ENCODE results near the gene MED15. TPM values are rescaled to one million over a fixed set of nuclear protein-coding genes. Genes with fewer than 3 reads are reported as not detected.
A peak's percentile ranks its signal among the peaks of the same experiment; 100 is the strongest.
"Not testable (repeated sequence)": the region's sequence is repeated elsewhere in the genome, so short reads cannot be mapped to it uniquely, and the experiment has no call there.

MED15 gene
- total and polyA plus RNA-seq, 10 donors, result 32.2 to 162 (median 89.7) TPM

- Histone ChIP-seq H3K27ac (peak overlapping the region in 2 of 8 donors; percentile 42 to 62), H3K27me3 (replicated peaks in 1 of 7) (no peaks in the 10 kb centered on the region), H3K4me1 (peaks cover 18 to 49% (median 42%) of the 10 kb centered on the region in 6 donors), H3K9me3 (no peaks in the 10 kb centered on the region), H3K36me3 (peaks cover 0 to 89% (median 47%) of the 10 kb centered on the region in 6 donors), H3K4me3 (no peak overlapping the region)
- WGBS, 5 donors, result 94 to 100% (median 96%) methylated on average over 2 to 3 of the region's 3 CpGs
- DNase-seq, result peak; percentile 44
- TF ChIP-seq, protein P1, sequence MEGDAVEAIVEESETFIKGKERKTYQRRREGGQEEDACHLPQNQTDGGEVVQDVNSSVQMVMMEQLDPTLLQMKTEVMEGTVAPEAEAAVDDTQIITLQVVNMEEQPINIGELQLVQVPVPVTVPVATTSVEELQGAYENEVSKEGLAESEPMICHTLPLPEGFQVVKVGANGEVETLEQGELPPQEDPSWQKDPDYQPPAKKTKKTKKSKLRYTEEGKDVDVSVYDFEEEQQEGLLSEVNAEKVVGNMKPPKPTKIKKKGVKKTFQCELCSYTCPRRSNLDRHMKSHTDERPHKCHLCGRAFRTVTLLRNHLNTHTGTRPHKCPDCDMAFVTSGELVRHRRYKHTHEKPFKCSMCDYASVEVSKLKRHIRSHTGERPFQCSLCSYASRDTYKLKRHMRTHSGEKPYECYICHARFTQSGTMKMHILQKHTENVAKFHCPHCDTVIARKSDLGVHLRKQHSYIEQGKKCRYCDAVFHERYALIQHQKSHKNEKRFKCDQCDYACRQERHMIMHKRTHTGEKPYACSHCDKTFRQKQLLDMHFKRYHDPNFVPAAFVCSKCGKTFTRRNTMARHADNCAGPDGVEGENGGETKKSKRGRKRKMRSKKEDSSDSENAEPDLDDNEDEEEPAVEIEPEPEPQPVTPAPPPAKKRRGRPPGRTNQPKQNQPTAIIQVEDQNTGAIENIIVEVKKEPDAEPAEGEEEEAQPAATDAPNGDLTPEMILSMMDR (IDR thresholded peaks at IDR 0.05 in 8 of 11, conservative IDR thresholded peaks at IDR 0.05 in 3 of 11), result no peak
- TF ChIP-seq POLR2AphosphoS5 (IDR thresholded peaks at IDR 0.05) (no peak), POLR2A (IDR thresholded peaks at IDR 0.05) (no peak)
- intact Hi-C loops (cut with DNase I; ENCODE audit: low total_unique reads), result no loop called here
These were observed 29.9 kb downstream of the MED15 start for GRCh38 chr22:20537325-20537756.

GRCh38 chr22:20537983-20538382 is 30.6 kb downstream of the MED15 start:
- H3K4me3 ChIP-seq, result no peak overlapping the region
- 94 to 96% (median 95%) methylated on average over 7 of the region's 7 CpGs for WGBS, 5 donors
- no peaks in the 10 kb centered on the region for H3K9me3 ChIP-seq
- no peaks in the 10 kb centered on the region for H3K27me3 ChIP-seq (replicated peaks in 1 of 7)
- H3K36me3 ChIP-seq, result peaks cover 0 to 92% (median 50%) of the 10 kb centered on the region in 6 donors
- intact Hi-C loops (cut with DNase I; ENCODE audit: low total_unique reads), result no loop called here
- peak; percentile 10 for DNase-seq
- TF ChIP-seq, protein P1 (IDR thresholded peaks at IDR 0.05 in 8 of 11, conservative IDR thresholded peaks at IDR 0.05 in 3 of 11), result no peak
- no peak for TF ChIP-seq POLR2A (IDR thresholded peaks at IDR 0.05)
- TF ChIP-seq POLR2AphosphoS5 (IDR thresholded peaks at IDR 0.05), result no peak
- peaks cover 11 to 43% (median 36%) of the 10 kb centered on the region in 6 donors for H3K4me1 ChIP-seq
- H3K27ac ChIP-seq, result no peak overlapping the region

GRCh38 chr22:20538875-20539274 is 31.5 kb downstream of the MED15 start:
- Histone ChIP-seq H3K36me3 (peaks cover 0 to 91% (median 50%) of the 10 kb centered on the region in 6 donors), H3K4me1 (peaks cover 2 to 34% (median 27%) of the 10 kb centered on the region in 6 donors)
- H3K27me3 ChIP-seq (replicated peaks in 1 of 7); H3K27ac ChIP-seq; intact Hi-C loops (cut with DNase I; ENCODE audit: low total_unique reads); H3K9me3 ChIP-seq; H3K4me3 ChIP-seq: not testable (repeated sequence)
- DNase-seq, result peak; percentile 13
- 96 to 99% (median 97%) methylated on average over 8 of the region's 8 CpGs for WGBS, 5 donors

DNA sequence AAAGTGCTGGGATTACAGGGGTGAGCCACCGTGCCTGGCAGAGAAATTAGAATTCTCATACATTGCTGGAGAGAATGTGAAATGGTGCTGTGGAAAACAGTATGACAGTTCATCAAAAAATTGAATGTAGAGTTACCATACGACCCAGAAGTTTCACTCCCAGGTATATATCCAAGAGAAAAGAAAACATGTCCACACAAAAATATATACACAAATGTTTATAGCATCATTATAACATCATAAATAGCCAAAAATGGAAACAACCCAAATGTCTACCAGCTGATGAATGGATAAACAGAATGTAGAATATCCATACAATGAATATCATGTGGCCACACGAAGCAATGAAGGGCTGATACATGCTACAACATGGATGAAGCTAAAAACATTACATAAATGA is 34.6 kb downstream of the MED15 start:
- TF ChIP-seq POLR2AphosphoS5 (IDR thresholded peaks at IDR 0.05) (no peak), POLR2A (IDR thresholded peaks at IDR 0.05) (no peak)
- TF ChIP-seq, protein P1 (IDR thresholded peaks at IDR 0.05 in 8 of 11, conservative IDR thresholded peaks at IDR 0.05 in 3 of 11), result no peak
- Histone ChIP-seq H3K9me3 (no peaks in the 10 kb centered on the region), H3K27me3 (replicated peaks in 1 of 7) (no peaks in the 10 kb centered on the region), H3K4me1 (peaks cover 0 to 32% (median 9%) of the 10 kb centered on the region in 6 donors), H3K36me3 (peaks cover 0 to 90% (median 48%) of the 10 kb centered on the region in 6 donors), H3K27ac (no peak overlapping the region), H3K4me3 (no peak overlapping the region)
- no peak for DNase-seq
- intact Hi-C loops (cut with DNase I; ENCODE audit: low total_unique reads), result no loop called here
- 93 to 98% (median 96%) methylated on average over 3 of the region's 3 CpGs for WGBS, 5 donors

- Histone ChIP-seq H3K9me3 (no peaks in the 10 kb centered on the region), H3K4me1 (peaks cover 0 to 34% (median 6%) of the 10 kb centered on the region in 6 donors), H3K4me3 (no peak overlapping the region), H3K36me3 (peaks cover 0 to 84% (median 42%) of the 10 kb centered on the region in 6 donors), H3K27me3 (replicated peaks in 1 of 7) (no peaks in the 10 kb centered on the region), H3K27ac (no peak overlapping the region)
- intact Hi-C loops (cut with DNase I; ENCODE audit: low total_unique reads), result no loop called here
- TF ChIP-seq POLR2A (IDR thresholded peaks at IDR 0.05), result no peak
- TF ChIP-seq, protein P1 (IDR thresholded peaks at IDR 0.05 in 8 of 11, conservative IDR thresholded peaks at IDR 0.05 in 3 of 11), result no peak
- no peak for TF ChIP-seq POLR2AphosphoS5 (IDR thresholded peaks at IDR 0.05)
- no peak for DNase-seq
These were observed 35.3 kb downstream of the MED15 start for GRCh38 chr22:20542736-20543135.

GRCh38 chr22:20545318-20545634 is 37.9 kb downstream of the MED15 start:
- DNase-seq, result peak; percentile 13
- H3K27ac ChIP-seq, result peak overlapping the region in 1 of 8 donors; percentile 8
- H3K9me3 ChIP-seq; H3K27me3 ChIP-seq (replicated peaks in 1 of 7); H3K4me3 ChIP-seq; intact Hi-C loops (cut with DNase I; ENCODE audit: low total_unique reads): not testable (repeated sequence)
- H3K4me1 ChIP-seq, result peaks cover 19 to 60% (median 31%) of the 10 kb centered on the region in 6 donors
- H3K36me3 ChIP-seq, result peaks cover 0 to 58% (median 20%) of the 10 kb centered on the region in 6 donors
- WGBS, 5 donors, result 80 to 98% (median 93%) methylated on average over 3 of the region's 3 CpGs
